EH (cell line): ENCODE results near the gene MSL3B.
A peak's percentile ranks its signal among the peaks of the same experiment; 100 is the strongest.

Experiments
- DNase-seq: peaks from one replicate; pipeline ENCODE4 v3.0.0-alpha.2; 2015; ENCODE audit warnings: low read depth

MSL3B gene

GRCh38 chr2:233853353-233853752 lies 14.8 kb downstream of the MSL3B start:
- DNase-seq, result no peak

- peak; percentile 27 for DNase-seq
Measured at GRCh38 chr2:233852056-233852455, 16.1 kb downstream of the MSL3B start.

- DNase-seq, result no peak
Measured at GRCh38 chr2:233851169-233851568, 17.0 kb downstream of the MSL3B start.

GRCh38 chr2:233850745-233851144 lies 17.4 kb downstream of the MSL3B start:
- DNase-seq, result no peak

- no peak for DNase-seq
Measured at GRCh38 chr2:233849607-233850271, 18.4 kb downstream of the MSL3B start.

- no peak for DNase-seq
Measured at GRCh38 chr2:233848276-233848675, 19.9 kb downstream of the MSL3B start.

GRCh38 chr2:233847248-233847898 lies 20.8 kb downstream of the MSL3B start:
- no peak for DNase-seq

GRCh38 chr2:233846387-233847247 lies 21.6 kb downstream of the MSL3B start:
- no peak for DNase-seq

- DNase-seq, result no peak
Measured at GRCh38 chr2:233845301-233846060, 22.7 kb downstream of the MSL3B start.

GRCh38 chr2:233844836-233845235 lies 23.4 kb downstream of the MSL3B start:
- DNase-seq, result no peak

- no peak for DNase-seq
Measured at GRCh38 chr2:233844064-233844807, 23.9 kb downstream of the MSL3B start.

- DNase-seq, result no peak
Measured at GRCh38 chr2:233841183-233841582, 27.0 kb downstream of the MSL3B start.

GRCh38 chr2:233840520-233840919 lies 27.7 kb downstream of the MSL3B start:
- no peak for DNase-seq

GRCh38 chr2:233839447-233839820 lies 28.8 kb downstream of the MSL3B start:
- DNase-seq, result no peak

- no peak for DNase-seq
Measured at GRCh38 chr2:233838726-233839446, 29.3 kb downstream of the MSL3B start.

GRCh38 chr2:233838251-233838650 lies 29.9 kb downstream of the MSL3B start:
- no peak for DNase-seq

- no peak for DNase-seq
Measured at GRCh38 chr2:233837694-233838229, 30.4 kb downstream of the MSL3B start.

GRCh38 chr2:233836359-233836758 lies 31.8 kb downstream of the MSL3B start:
- DNase-seq, result no peak

GRCh38 chr2:233835230-233836186 lies 32.7 kb downstream of the MSL3B start:
- no peak for DNase-seq
